Measurements from ENCODE around the gene BIN1. TPM values are rescaled to one million over a fixed set of nuclear protein-coding genes. Genes with fewer than 3 reads are reported as not detected.

Gene BIN1
- total RNA-seq, 2 experiments from 2014 or later: 1.5 to 14.1 TPM

DNA sequence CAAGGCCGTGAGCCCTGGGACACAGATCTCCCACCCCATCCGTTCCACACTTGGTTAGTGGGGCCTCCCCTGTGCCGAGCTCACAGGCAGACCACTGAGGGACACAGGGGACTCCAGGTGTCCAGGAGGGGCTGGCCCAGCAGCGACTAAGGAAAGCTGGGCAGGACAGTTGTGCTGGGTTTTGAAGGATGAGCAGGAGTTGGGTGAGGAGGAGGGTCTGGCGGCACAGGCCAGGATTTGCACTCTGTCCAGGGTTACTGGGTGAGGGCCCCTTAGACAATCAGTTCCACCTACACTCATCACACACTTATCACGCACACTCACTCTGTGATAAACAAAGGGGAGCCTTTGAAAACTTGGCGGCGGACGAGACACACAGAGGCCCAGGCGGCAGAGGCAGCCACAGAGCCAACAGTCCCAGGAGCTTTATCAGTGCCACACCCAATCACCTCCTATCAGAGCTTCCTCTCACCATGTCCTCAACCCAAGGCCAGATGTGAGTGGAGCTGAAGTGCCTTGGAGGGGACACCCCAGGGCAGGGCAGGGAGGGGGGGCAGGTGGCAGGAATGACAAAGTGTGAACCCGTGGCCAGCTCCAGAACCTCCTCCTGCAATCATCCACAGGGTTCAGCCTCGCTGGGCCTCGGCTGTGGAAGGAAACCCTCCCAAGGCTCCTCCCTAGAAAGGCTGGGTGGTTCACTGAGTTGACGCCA, 26.6 kb downstream of the BIN1 start:
- Histone ChIP-seq H3K27ac (ENCODE audit: low read depth, low read length, poor library complexity, severe bottlenecking) (no peak overlapping the region), H3K9me2 (ENCODE audit: insufficient read depth, low read length) (no peaks in the 10 kb centered on the region), H3K4me2 (ENCODE audit: low read length) (no peak overlapping the region), H3K79me2 (ENCODE audit: insufficient read depth, low read depth, low read length) (no peaks in the 10 kb centered on the region), H4K20me1 (ENCODE audit: insufficient read depth, low read length) (no peaks in the 10 kb centered on the region), H2AFZ (ENCODE audit: low read length) (no peak overlapping the region), H3K9me3 (ENCODE audit: low read length) (no peaks in the 10 kb centered on the region), H3K4me3 (ENCODE audit: low read depth, low read length, poor library complexity, severe bottlenecking) (no peak overlapping the region), H3K4me1 (ENCODE audit: insufficient read depth, low read length, poor library complexity, severe bottlenecking) (peaks cover 12% of the 10 kb centered on the region), H3K36me3 (ENCODE audit: insufficient read depth, low read length) (no peaks in the 10 kb centered on the region)
- ChIA-PET POLR2A (interaction anchor here (0.7 to 1.2 kb wide), 3 partner anchors 9 to 51 kb away, joined by 3 read pairs; no protein-coding TSS in a partner anchor), CTCF (ENCODE audit: unreplicated experiment) (interaction anchor here (1.0 kb wide), 1 partner anchor 8 kb away, joined by 3 read pairs; no protein-coding TSS in a partner anchor)
- intact Hi-C loops (cut with micrococcal nuclease; ENCODE audit: unreplicated experiment): no loop called here
- BruUV-seq (replicated peaks): no TSS peak
- TF ChIP-seq EZH2phosphoT487 (IDR thresholded peaks at IDR 0.05; ENCODE audit: borderline replicate concordance, low read depth, low read length): no peak
- no peak for DNase-seq (ENCODE audit: low spot score)

DNA sequence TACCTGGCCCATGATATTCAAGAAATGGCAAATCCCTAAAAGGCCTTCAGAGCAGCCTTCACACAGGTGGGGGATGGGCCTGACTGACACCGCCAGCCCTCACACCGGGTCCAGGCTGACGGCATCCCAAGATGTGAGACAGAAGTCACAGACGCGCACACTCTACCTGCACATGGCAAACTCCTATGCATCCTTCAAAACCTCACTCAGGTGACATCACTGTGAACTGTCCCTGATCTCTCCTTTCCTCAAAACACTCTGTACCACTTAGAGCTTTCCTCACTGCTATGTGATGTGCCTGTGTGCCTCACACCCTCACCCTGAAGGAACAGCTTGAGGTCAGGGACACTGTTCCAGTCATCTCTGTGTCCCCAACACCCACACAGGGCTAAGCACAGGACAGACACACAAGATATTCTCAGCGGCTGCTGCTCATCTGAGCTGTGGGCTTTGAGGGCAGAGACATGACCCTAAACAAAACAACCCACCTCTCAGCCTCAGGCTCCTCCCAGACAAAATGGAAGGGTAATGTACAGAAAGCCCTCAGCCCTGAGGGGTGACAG, 27.5 kb downstream of the BIN1 start:
- no peak overlapping the region for H2AFZ ChIP-seq (ENCODE audit: low read length)
- BruUV-seq (replicated peaks): no TSS peak
- ChIA-PET CTCF (ENCODE audit: unreplicated experiment) (interaction anchor here (0.5 kb wide), 1 partner anchor 12 kb away, joined by 3 read pairs; no protein-coding TSS in a partner anchor), POLR2A (no interaction called here)
- H3K4me1 ChIP-seq (ENCODE audit: insufficient read depth, low read length, poor library complexity, severe bottlenecking): peaks cover 12% of the 10 kb centered on the region
- no peaks in the 10 kb centered on the region for H3K79me2 ChIP-seq (ENCODE audit: insufficient read depth, low read depth, low read length)
- no peaks in the 10 kb centered on the region for H3K9me2 ChIP-seq (ENCODE audit: insufficient read depth, low read length)
- H4K20me1 ChIP-seq (ENCODE audit: insufficient read depth, low read length): no peaks in the 10 kb centered on the region
- no peaks in the 10 kb centered on the region for H3K9me3 ChIP-seq (ENCODE audit: low read length)
- no peak for DNase-seq (ENCODE audit: low spot score)
- H3K4me2 ChIP-seq (ENCODE audit: low read length): no peak overlapping the region
- TF ChIP-seq EZH2phosphoT487 (IDR thresholded peaks at IDR 0.05; ENCODE audit: borderline replicate concordance, low read depth, low read length): no peak
- TF ChIP-seq, protein P1, sequence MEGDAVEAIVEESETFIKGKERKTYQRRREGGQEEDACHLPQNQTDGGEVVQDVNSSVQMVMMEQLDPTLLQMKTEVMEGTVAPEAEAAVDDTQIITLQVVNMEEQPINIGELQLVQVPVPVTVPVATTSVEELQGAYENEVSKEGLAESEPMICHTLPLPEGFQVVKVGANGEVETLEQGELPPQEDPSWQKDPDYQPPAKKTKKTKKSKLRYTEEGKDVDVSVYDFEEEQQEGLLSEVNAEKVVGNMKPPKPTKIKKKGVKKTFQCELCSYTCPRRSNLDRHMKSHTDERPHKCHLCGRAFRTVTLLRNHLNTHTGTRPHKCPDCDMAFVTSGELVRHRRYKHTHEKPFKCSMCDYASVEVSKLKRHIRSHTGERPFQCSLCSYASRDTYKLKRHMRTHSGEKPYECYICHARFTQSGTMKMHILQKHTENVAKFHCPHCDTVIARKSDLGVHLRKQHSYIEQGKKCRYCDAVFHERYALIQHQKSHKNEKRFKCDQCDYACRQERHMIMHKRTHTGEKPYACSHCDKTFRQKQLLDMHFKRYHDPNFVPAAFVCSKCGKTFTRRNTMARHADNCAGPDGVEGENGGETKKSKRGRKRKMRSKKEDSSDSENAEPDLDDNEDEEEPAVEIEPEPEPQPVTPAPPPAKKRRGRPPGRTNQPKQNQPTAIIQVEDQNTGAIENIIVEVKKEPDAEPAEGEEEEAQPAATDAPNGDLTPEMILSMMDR (conservative IDR thresholded peaks at IDR 0.05; ENCODE audit: low read length): no peak
- no peak overlapping the region for H3K27ac ChIP-seq (ENCODE audit: low read depth, low read length, poor library complexity, severe bottlenecking)
- intact Hi-C loops (cut with micrococcal nuclease; ENCODE audit: unreplicated experiment): no loop called here
- H3K4me3 ChIP-seq (ENCODE audit: low read depth, low read length, poor library complexity, severe bottlenecking): no peak overlapping the region
- no peaks in the 10 kb centered on the region for H3K36me3 ChIP-seq (ENCODE audit: insufficient read depth, low read length)

DNA sequence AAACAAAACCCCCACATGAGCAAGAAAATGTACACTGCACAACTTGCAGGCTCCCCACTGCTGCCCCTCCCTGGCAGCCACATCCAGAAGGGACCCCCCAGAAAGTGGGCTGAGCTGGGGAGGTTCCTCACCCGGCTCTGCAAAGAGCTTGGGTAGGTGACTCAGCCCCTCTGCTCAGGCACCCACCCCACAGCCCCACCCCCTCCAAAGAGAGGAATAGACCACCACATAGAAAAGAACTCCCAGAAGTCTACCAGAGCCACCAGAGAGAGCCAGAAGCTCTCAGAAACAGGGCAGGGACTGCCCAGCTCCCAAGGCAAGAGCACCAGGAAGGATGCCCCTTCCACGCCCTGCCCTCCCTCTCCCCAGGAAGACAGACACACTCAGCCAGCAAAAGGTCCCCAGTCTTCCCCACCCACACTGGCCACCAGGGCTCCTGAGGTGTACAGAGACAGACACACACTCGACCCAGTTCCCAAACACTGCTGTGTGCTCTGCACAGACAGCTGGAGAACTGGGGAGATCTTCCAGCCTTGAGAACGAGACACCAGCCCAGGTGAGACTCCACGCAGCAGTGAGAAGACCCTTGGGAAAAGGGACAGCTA, 28.2 kb downstream of the BIN1 start:
- TF ChIP-seq EZH2phosphoT487 (IDR thresholded peaks at IDR 0.05; ENCODE audit: borderline replicate concordance, low read depth, low read length): no peak
- TF ChIP-seq, protein P1 (conservative IDR thresholded peaks at IDR 0.05; ENCODE audit: low read length): no peak
- ChIA-PET POLR2A (no interaction called here), CTCF (ENCODE audit: unreplicated experiment) (no interaction called here)
- H3K4me2 ChIP-seq (ENCODE audit: low read length): no peak overlapping the region
- no peaks in the 10 kb centered on the region for H4K20me1 ChIP-seq (ENCODE audit: insufficient read depth, low read length)
- H3K9me2 ChIP-seq (ENCODE audit: insufficient read depth, low read length): no peaks in the 10 kb centered on the region
- no peaks in the 10 kb centered on the region for H3K79me2 ChIP-seq (ENCODE audit: insufficient read depth, low read depth, low read length)
- intact Hi-C loops (cut with micrococcal nuclease; ENCODE audit: unreplicated experiment): no loop called here
- no peaks in the 10 kb centered on the region for H3K9me3 ChIP-seq (ENCODE audit: low read length)
- H3K4me1 ChIP-seq (ENCODE audit: insufficient read depth, low read length, poor library complexity, severe bottlenecking): peaks cover 12% of the 10 kb centered on the region
- no peak overlapping the region for H2AFZ ChIP-seq (ENCODE audit: low read length)
- no TSS peak for BruUV-seq (replicated peaks)
- no peak for DNase-seq (ENCODE audit: low spot score)
- no peak overlapping the region for H3K4me3 ChIP-seq (ENCODE audit: low read depth, low read length, poor library complexity, severe bottlenecking)
- no peak overlapping the region for H3K27ac ChIP-seq (ENCODE audit: low read depth, low read length, poor library complexity, severe bottlenecking)
- H3K36me3 ChIP-seq (ENCODE audit: insufficient read depth, low read length): no peaks in the 10 kb centered on the region
